GM12892 (cell line): ENCODE results near the gene JARID2.

ENCODE experiments used
- DNase-seq: peaks from one replicate; pipeline ENCODE4 v3.0.0; 2011; ENCODE audit not compliant: insufficient read length
- FAIRE-seq: peaks from 2 replicates; lab custom pipeline; 2011; peaks lifted over from hg19 to GRCh38; lab: Jason Lieb, UNC
- POLR2A ChIP-seq: IDR thresholded peaks from 2 replicates; pipeline ENCODE4 v1.6.1; 2011; ENCODE audit warnings: low read depth, low read length, control low read depth
- POLR2AphosphoS5 ChIP-seq: IDR thresholded peaks from 2 replicates; pipeline ENCODE4 v1.6.1; 2011; ENCODE audit warnings: low read depth, low read length, control low read depth
- TAF1 ChIP-seq: IDR thresholded peaks from 2 replicates; pipeline ENCODE4 v1.6.1; 2011; ENCODE audit warnings: low read depth, mild to moderate bottlenecking, control low read depth, low read length, borderline replicate concordance

The JARID2 gene

GRCh38 chr6:15260099-15260821 is 14.4 kb downstream of the JARID2 start:
- FAIRE-seq: no peak
- DNase-seq: no peak
- TF ChIP-seq POLR2AphosphoS5: no peak
- TF ChIP-seq TAF1: no peak
- no peak for TF ChIP-seq POLR2A

GRCh38 chr6:15263780-15264374 is 18.0 kb downstream of the JARID2 start:
- TF ChIP-seq TAF1: no peak
- no peak for TF ChIP-seq POLR2A
- TF ChIP-seq POLR2AphosphoS5: no peak
- FAIRE-seq (no peak), DNase-seq (no peak)

- FAIRE-seq: no peak
These were observed 18.5 kb downstream of the JARID2 start for GRCh38 chr6:15264412-15264811.

GRCh38 chr6:15264902-15265761 is 19.3 kb downstream of the JARID2 start:
- TF ChIP-seq POLR2AphosphoS5: no peak
- TF ChIP-seq TAF1: no peak
- no peak for TF ChIP-seq POLR2A
- FAIRE-seq (no peak), DNase-seq (no peak)

More at GRCh38 chr6:15264412-15264811, 18.5 kb downstream of the JARID2 start:
- TF ChIP-seq TAF1: no peak
- no peak for TF ChIP-seq POLR2AphosphoS5
- TF ChIP-seq POLR2A: no peak
- no peak for DNase-seq

GRCh38 chr6:15265787-15266186 is 19.9 kb downstream of the JARID2 start:
- no peak for TF ChIP-seq POLR2A
- no peak for TF ChIP-seq TAF1
- TF ChIP-seq POLR2AphosphoS5: no peak
- FAIRE-seq (no peak), DNase-seq (no peak)

- no peak for TF ChIP-seq POLR2AphosphoS5
- TF ChIP-seq TAF1: no peak
- TF ChIP-seq POLR2A: no peak
- peak; percentile 61 for FAIRE-seq
- DNase-seq: no peak
These were observed 20.6 kb downstream of the JARID2 start for GRCh38 chr6:15266423-15266996.

GRCh38 chr6:15267221-15267620 is 21.4 kb downstream of the JARID2 start:
- FAIRE-seq: no peak
- TF ChIP-seq POLR2AphosphoS5 (no peak), POLR2A (no peak), TAF1 (no peak)

GRCh38 chr6:15268137-15268908 is 22.5 kb downstream of the JARID2 start:
- no peak for FAIRE-seq
- TF ChIP-seq TAF1: no peak
- DNase-seq: no peak

More at GRCh38 chr6:15267221-15267620, 21.4 kb downstream of the JARID2 start:
- no peak for DNase-seq

GRCh38 chr6:15269011-15269410 is 23.1 kb downstream of the JARID2 start:
- FAIRE-seq (no peak), DNase-seq (no peak)
- no peak for TF ChIP-seq POLR2AphosphoS5
- TF ChIP-seq POLR2A: no peak
- TF ChIP-seq TAF1: no peak

GRCh38 chr6:15269619-15270018 is 23.8 kb downstream of the JARID2 start:
- FAIRE-seq (no peak), DNase-seq (no peak)
- TF ChIP-seq POLR2A: no peak
- TF ChIP-seq POLR2AphosphoS5: no peak
- no peak for TF ChIP-seq TAF1

- FAIRE-seq (no peak), DNase-seq (no peak)
- no peak for TF ChIP-seq TAF1
- TF ChIP-seq POLR2AphosphoS5: no peak
- TF ChIP-seq POLR2A: no peak
These were observed 24.5 kb downstream of the JARID2 start for GRCh38 chr6:15270402-15270801.
